Endodermal cell (in vitro differentiated cells): ENCODE data around the gene THEM4. TPM values are rescaled to one million over a fixed set of nuclear protein-coding genes. Genes with fewer than 3 reads are reported as not detected.

ENCODE experiments used
- DNase-seq: peaks from one replicate; pipeline ENCODE4 v3.0.0-alpha.2; 2017
- H3K27ac ChIP-seq: 2 replicates; pipeline ENCODE4 v1.5.1; 2013; ENCODE audit warnings: mild to moderate bottlenecking, low read depth, low read length, moderate library complexity
- H3K27me3 ChIP-seq: 2 replicates; pipeline ENCODE4 v1.6.1; 2013; ENCODE audit warnings: mild to moderate bottlenecking, low read length, moderate library complexity; ENCODE audit not compliant: insufficient read depth, control insufficient read depth, poor library complexity, severe bottlenecking
- H3K36me3 ChIP-seq: 2 replicates; pipeline ENCODE4 v1.7.0; 2013; ENCODE audit warnings: mild to moderate bottlenecking, low read length, moderate library complexity; ENCODE audit not compliant: control insufficient read depth, insufficient read depth
- H3K4me1 ChIP-seq: one replicate; pipeline ENCODE4 v1.7.0; 2013; ENCODE audit warnings: low read length; ENCODE audit not compliant: control insufficient read depth, insufficient read depth
- H3K4me3 ChIP-seq: 2 replicates; pipeline ENCODE4 v1.5.1; 2013; ENCODE audit warnings: mild to moderate bottlenecking, low read length, moderate library complexity
- H3K9ac ChIP-seq: 2 replicates; pipeline ENCODE4 v1.6.1; 2013; ENCODE audit warnings: mild to moderate bottlenecking, low read length, moderate library complexity; ENCODE audit not compliant: poor library complexity, severe bottlenecking; ENCODE audit errors: extremely low read depth
- H3K9me3 ChIP-seq: 2 replicates; pipeline ENCODE4 v1.6.1; 2013; ENCODE audit warnings: mild to moderate bottlenecking, low read length, moderate library complexity; ENCODE audit not compliant: control insufficient read depth
- H3K27ac Mint-ChIP-seq: 2 replicates; pipeline ENCODE4 v1.8.0; 2020; ENCODE audit warnings: mixed read lengths
- H3K27me3 Mint-ChIP-seq: 2 replicates; pipeline ENCODE4 v1.8.0; 2021; ENCODE audit warnings: mild to moderate bottlenecking, mixed read lengths; ENCODE audit not compliant: insufficient read depth
- H3K36me3 Mint-ChIP-seq: 2 replicates; pipeline ENCODE4 v1.8.0; 2020; ENCODE audit warnings: low read depth, mixed read lengths
- H3K4me1 Mint-ChIP-seq: 2 replicates; pipeline ENCODE4 v1.8.0; 2020; ENCODE audit warnings: mixed read lengths
- H3K4me3 Mint-ChIP-seq: 2 replicates; pipeline ENCODE4 v1.8.0; 2020; ENCODE audit warnings: mild to moderate bottlenecking, moderate library complexity, mixed read lengths
- H3K9me3 Mint-ChIP-seq: 2 replicates; pipeline ENCODE4 v1.8.0; 2020; ENCODE audit warnings: mild to moderate bottlenecking, mixed read lengths
- CTCF ChIP-seq: fragments of 200-600 bp; sonication (generic); conservative IDR thresholded peaks from 2 replicates; pipeline ENCODE4 v1.5.0; 2021; ENCODE audit warnings: antibody characterized with exemption, mild to moderate bottlenecking
- WGBS, 2 experiments: methylation state at CpG; one replicate each; pipeline versions ENCODE4 v1.1.5 to v1.1.7; 2013; ENCODE audit warnings: missing lambda C conversion rate in 2 of 2, mixed read lengths in 1 of 2; ENCODE audit not compliant: insufficient coverage in 1 of 2, insufficient read length in 1 of 2; 5-methylcytosine and 5-hydroxymethylcytosine counted together
- total RNA-seq, 2 donors: library from RNA; stranded (reverse); fragmentation: NEBNext Ultra II Directional in 1 of 2; extraction: Animal tissue kit (Norgen Biotek cat#: 25700) in 1 of 2; gene quantifications; 2 replicates in 1 of 2; 3 replicates in 1 of 2; pipeline ENCODE4 v1.2.1, GENCODE V29; 2021

The THEM4 gene
- total RNA-seq, 2 donors from 2014 or later, result 12.2 to 14.3 TPM

GRCh38 chr1:151832318-151832980 lies 76.9 kb downstream of the THEM4 start:
- TF ChIP-seq CTCF, result no peak
- H3K9me3 Mint-ChIP-seq, result no peaks in the 10 kb centered on the region
- no peak overlapping the region for H3K4me3 Mint-ChIP-seq
- H3K4me1 Mint-ChIP-seq, result peaks cover 21% of the 10 kb centered on the region
- Histone ChIP-seq H3K9me3 (no peaks in the 10 kb centered on the region), H3K27me3 (peaks cover 10% of the 10 kb centered on the region), H3K4me3 (no peak overlapping the region), H3K4me1 (no peaks in the 10 kb centered on the region), H3K27ac (no peak overlapping the region), H3K36me3 (no peaks in the 10 kb centered on the region), H3K9ac (no peak overlapping the region)
- 80 to 84% methylated on average over 1 to 10 of the region's 10 CpGs for WGBS, 2 experiments
- H3K36me3 Mint-ChIP-seq, result no peaks in the 10 kb centered on the region
- DNase-seq, result no peak
- H3K27me3 Mint-ChIP-seq, result peaks cover 11% of the 10 kb centered on the region
- H3K27ac Mint-ChIP-seq, result no peak overlapping the region

GRCh38 chr1:151831605-151832004 lies 77.7 kb downstream of the THEM4 start, which contains the start of gene RORC:
RORC (minus strand) TSS chr1:151831802; CDS start chr1:151831764, 38 bp downstream.
- Mint-ChIP-seq H3K4me3 (no peak within 1 kb of the TSS), H3K27ac (no peak within 1 kb of the TSS), H3K36me3 (no peaks in the 10 kb centered on the region), H3K4me1 (peaks cover 20% of the 10 kb centered on the region), H3K9me3 (no peaks in the 10 kb centered on the region), H3K27me3 (peaks cover 2% of the 10 kb centered on the region)
- Histone ChIP-seq H3K4me1 (no peaks in the 10 kb centered on the region), H3K36me3 (no peaks in the 10 kb centered on the region), H3K27me3 (peaks cover 2% of the 10 kb centered on the region), H3K9me3 (no peaks in the 10 kb centered on the region), H3K27ac (no peak within 1 kb of the TSS), H3K9ac (no peak within 1 kb of the TSS), H3K4me3 (no peak within 1 kb of the TSS)
- TF ChIP-seq CTCF, result no peak
- WGBS, 2 experiments, result 79 to 93% methylated on average over 3 to 5 of the region's 5 CpGs
- DNase-seq, result no peak

- TF ChIP-seq CTCF, result no peak
- Mint-ChIP-seq H3K36me3 (no peaks in the 10 kb centered on the region), H3K27ac (no peak overlapping the region), H3K4me1 (peaks cover 20% of the 10 kb centered on the region), H3K4me3 (no peak overlapping the region), H3K27me3 (no peaks in the 10 kb centered on the region), H3K9me3 (no peaks in the 10 kb centered on the region)
- Histone ChIP-seq H3K27ac (no peak overlapping the region), H3K36me3 (no peaks in the 10 kb centered on the region), H3K9ac (no peak overlapping the region), H3K4me1 (no peaks in the 10 kb centered on the region), H3K27me3 (no peaks in the 10 kb centered on the region), H3K4me3 (no peak overlapping the region), H3K9me3 (no peaks in the 10 kb centered on the region)
- no peak for DNase-seq
- WGBS, 2 experiments, result 90 to 96% methylated on average over 4 of the region's 4 CpGs
These were observed 78.1 kb downstream of the THEM4 start for GRCh38 chr1:151831256-151831591.
